Activated CD4-positive, alpha-beta T cell treated with anti-CD3 and anti-CD28 coated beads, Interleukin-2, amount 10 ng/mL, durations not matched to agents 24 days and 14 days (primary cell): ENCODE measurements around the gene SSBP2. TPM values are rescaled to one million over a fixed set of nuclear protein-coding genes. Genes with fewer than 3 reads are reported as not detected.
A peak's percentile ranks its signal among the peaks of the same experiment; 100 is the strongest.

ENCODE experiments used
- DNase-seq: peaks from one replicate; pipeline ENCODE4 v3.0.0; 2022
- H3K27ac Mint-ChIP-seq: one replicate; pipeline ENCODE4 v1.8.0; 2022; ENCODE audit warnings: mild to moderate bottlenecking, mixed read lengths
- H3K27me3 Mint-ChIP-seq: one replicate; pipeline ENCODE4 v1.8.0; 2022; ENCODE audit warnings: mixed read lengths
- H3K36me3 Mint-ChIP-seq: one replicate; pipeline ENCODE4 v1.8.0; 2022; ENCODE audit warnings: low read depth, mild to moderate bottlenecking, mixed read lengths
- H3K4me1 Mint-ChIP-seq: one replicate; pipeline ENCODE4 v1.8.0; 2021; ENCODE audit warnings: mixed read lengths
- H3K4me3 Mint-ChIP-seq: one replicate; pipeline ENCODE4 v1.8.0; 2022; ENCODE audit warnings: mild to moderate bottlenecking, moderate library complexity, mixed read lengths
- H3K9me3 Mint-ChIP-seq: one replicate; pipeline ENCODE4 v1.8.0; 2021; ENCODE audit warnings: mixed read lengths
- intact Hi-C: fragments of 100-400 bp; cut with micrococcal nuclease; formaldehyde crosslinking; loops from one replicate; pipeline ENCODE4 v1.15.1; 2023
- total RNA-seq: library from RNA; stranded (reverse); gene quantifications from 2 replicates; pipeline ENCODE4 v1.2.3, GENCODE V29; 2022

The SSBP2 gene
- total RNA-seq, 1 donor from 2014 or later: 13.1 TPM

GRCh38 chr5:81779125-81779915 is 28.4 kb upstream of the SSBP2 start:
- peak; percentile 81 for DNase-seq
- Mint-ChIP-seq H3K4me1 (peaks cover 21% of the 10 kb centered on the region), H3K9me3 (no peaks in the 10 kb centered on the region), H3K36me3 (no peaks in the 10 kb centered on the region), H3K27me3 (peaks cover under 1% of the 10 kb centered on the region), H3K4me3 (peak overlapping the region; percentile 85), H3K27ac (peak overlapping the region; percentile 88)
- intact Hi-C loops: loop anchor here (2.0 kb wide), 1 partner anchor 73 kb away; no protein-coding TSS in a partner anchor

- H3K4me1 Mint-ChIP-seq: peaks cover 21% of the 10 kb centered on the region
- intact Hi-C loops: loop anchor here (1.0 to 2.0 kb wide), 2 partner anchors 27 to 74 kb away; partner anchors contain the start of gene SSBP2
- no peak for DNase-seq
- peak overlapping the region; percentile 88 for H3K27ac Mint-ChIP-seq
- H3K4me3 Mint-ChIP-seq: peak overlapping the region; percentile 85
- no peaks in the 10 kb centered on the region for H3K27me3 Mint-ChIP-seq
- no peaks in the 10 kb centered on the region for H3K36me3 Mint-ChIP-seq
- H3K9me3 Mint-ChIP-seq: no peaks in the 10 kb centered on the region
These were observed 27.7 kb upstream of the SSBP2 start for GRCh38 chr5:81778642-81779041.

DNA sequence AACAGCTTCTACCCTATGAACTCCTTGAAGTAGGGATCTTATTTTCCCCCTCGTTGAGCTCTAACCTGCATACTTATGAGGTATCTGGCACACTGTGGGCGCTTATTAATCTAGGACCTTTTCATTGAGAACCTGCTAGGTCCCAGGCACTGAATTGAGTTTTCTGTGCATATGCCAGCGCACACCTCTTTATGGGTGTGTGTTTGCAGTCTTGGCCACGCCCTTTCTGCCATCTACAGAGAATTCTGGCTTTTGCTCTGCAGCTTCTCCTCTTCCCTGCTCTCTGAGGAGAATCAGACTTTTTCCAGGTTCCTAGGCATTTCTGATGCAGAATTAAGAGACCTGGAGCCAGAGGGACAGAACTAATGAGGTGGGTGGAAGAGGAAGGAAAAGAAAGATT is 25.4 kb upstream of the SSBP2 start:
- intact Hi-C loops: no loop called here
- Mint-ChIP-seq H3K36me3 (no peaks in the 10 kb centered on the region), H3K4me3 (no peak overlapping the region), H3K27me3 (no peaks in the 10 kb centered on the region), H3K9me3 (no peaks in the 10 kb centered on the region), H3K27ac (no peak overlapping the region), H3K4me1 (peaks cover 21% of the 10 kb centered on the region)
- DNase-seq: no peak

- Mint-ChIP-seq H3K9me3 (peaks cover 2% of the 10 kb centered on the region), H3K4me3 (no peak overlapping the region), H3K36me3 (no peaks in the 10 kb centered on the region), H3K27ac (no peak overlapping the region), H3K4me1 (peaks cover 16% of the 10 kb centered on the region), H3K27me3 (peaks cover 2% of the 10 kb centered on the region)
- no peak for DNase-seq
- intact Hi-C loops: no loop called here
These were observed 23.5 kb upstream of the SSBP2 start for GRCh38 chr5:81774374-81774773.

- H3K27me3 Mint-ChIP-seq: peaks cover 2% of the 10 kb centered on the region
- intact Hi-C loops: no loop called here
- no peak overlapping the region for H3K27ac Mint-ChIP-seq
- H3K4me1 Mint-ChIP-seq: peaks cover 10% of the 10 kb centered on the region
- DNase-seq: no peak
- H3K4me3 Mint-ChIP-seq: no peak overlapping the region
- H3K36me3 Mint-ChIP-seq: no peaks in the 10 kb centered on the region
- H3K9me3 Mint-ChIP-seq: peaks cover 4% of the 10 kb centered on the region
These were observed 22.7 kb upstream of the SSBP2 start for GRCh38 chr5:81773574-81773973.

DNA sequence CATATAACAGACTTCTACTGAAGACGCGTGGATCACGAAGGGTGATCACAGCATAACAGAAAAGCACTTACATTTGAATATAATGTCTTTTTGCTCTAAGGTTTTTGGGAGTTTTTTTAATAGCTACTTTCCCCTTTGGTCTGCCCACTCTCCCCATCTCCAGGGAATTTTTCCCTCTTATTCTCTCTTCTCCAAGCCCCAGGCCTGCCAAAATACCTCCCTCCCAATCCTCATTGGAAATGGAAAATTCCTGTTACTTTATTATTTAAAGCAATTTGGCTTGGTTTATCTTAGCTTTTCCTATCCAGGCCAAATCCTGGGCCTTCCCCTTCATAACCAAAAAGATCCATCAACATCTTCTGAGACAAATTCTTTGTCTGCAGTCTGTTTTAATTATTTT is 22.3 kb upstream of the SSBP2 start:
- intact Hi-C loops: no loop called here
- Mint-ChIP-seq H3K4me3 (no peak overlapping the region), H3K9me3 (peaks cover 4% of the 10 kb centered on the region), H3K27me3 (peaks cover 2% of the 10 kb centered on the region), H3K27ac (no peak overlapping the region), H3K36me3 (no peaks in the 10 kb centered on the region), H3K4me1 (peaks cover 6% of the 10 kb centered on the region)
- DNase-seq: no peak

DNA sequence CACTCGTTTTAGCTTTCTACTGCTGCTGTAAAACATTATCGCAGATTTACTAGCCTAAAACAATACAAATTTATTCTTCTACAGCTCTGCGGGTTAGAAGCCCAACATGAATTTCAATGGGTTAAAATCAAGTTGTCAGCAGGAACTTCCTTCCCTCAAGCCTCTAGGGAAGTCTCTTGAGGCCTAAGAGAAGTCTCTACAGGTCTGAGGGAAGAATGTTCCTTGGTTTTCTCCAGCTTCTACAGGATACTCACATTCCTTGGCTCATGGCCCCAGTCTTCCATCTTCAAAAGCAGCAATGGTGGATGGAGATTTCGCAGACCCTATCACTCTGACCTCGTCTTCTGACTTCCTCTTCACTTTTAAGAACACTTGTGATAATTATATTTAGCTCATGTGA is 21.6 kb upstream of the SSBP2 start:
- H3K27me3 Mint-ChIP-seq: peaks cover 2% of the 10 kb centered on the region
- intact Hi-C loops: no loop called here
- H3K9me3 Mint-ChIP-seq: peaks cover 4% of the 10 kb centered on the region

DNA sequence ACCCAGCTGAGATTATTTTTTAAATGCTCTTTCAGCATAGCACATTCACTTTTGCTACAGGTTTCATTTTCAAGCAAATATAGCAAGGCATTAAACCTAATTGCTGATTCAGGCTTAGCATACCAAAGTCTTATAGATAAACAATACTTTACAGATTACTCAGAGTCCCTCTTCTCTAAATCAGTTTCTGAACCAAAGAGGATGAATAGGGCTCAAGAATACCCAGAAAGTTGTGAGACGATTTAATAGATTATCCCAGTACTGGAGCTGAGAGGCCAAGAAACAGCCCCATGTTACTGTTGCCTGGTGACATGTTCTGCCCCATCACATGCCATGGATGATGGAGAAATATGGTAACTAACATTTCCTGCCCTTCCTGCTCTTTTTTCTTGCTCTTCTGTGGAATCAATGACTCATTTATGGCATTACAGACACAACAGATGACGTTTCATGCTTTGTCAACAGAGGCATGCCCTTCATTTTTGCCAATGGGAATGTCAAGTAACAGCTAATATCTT is 18.1 kb upstream of the SSBP2 start:
- no peak overlapping the region for H3K4me3 Mint-ChIP-seq
- peaks cover 4% of the 10 kb centered on the region for H3K9me3 Mint-ChIP-seq
- H3K27ac Mint-ChIP-seq: no peak overlapping the region

More for the DNA sequence above, 21.6 kb upstream of the SSBP2 start:
- Mint-ChIP-seq H3K27ac (no peak overlapping the region), H3K36me3 (no peaks in the 10 kb centered on the region), H3K4me3 (no peak overlapping the region), H3K4me1 (peaks cover 4% of the 10 kb centered on the region)
- no peak for DNase-seq

DNA sequence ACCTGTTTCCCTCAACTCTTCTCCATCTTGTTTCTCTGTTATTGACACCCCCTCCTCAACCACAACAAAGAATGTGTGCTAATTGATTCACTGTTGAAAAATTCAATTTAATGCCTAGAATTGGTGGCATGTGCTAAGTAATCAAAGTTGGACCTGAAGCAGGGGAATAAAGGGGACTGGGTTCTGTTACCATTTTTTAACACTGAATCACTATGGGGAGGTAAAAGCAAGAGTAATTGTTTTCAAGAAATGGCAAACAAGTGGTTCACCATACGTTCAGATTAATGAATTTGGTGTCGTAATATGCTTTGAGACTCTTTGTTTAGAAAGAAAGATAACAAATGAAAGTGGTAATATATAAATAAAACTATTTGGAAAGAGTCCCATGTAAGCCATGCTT is 17.0 kb upstream of the SSBP2 start:
- intact Hi-C loops: no loop called here
- no peaks in the 10 kb centered on the region for H3K36me3 Mint-ChIP-seq
- H3K4me3 Mint-ChIP-seq: no peak overlapping the region
- H3K4me1 Mint-ChIP-seq: peaks cover 3% of the 10 kb centered on the region
- peaks cover 2% of the 10 kb centered on the region for H3K27me3 Mint-ChIP-seq
- DNase-seq: no peak
- H3K27ac Mint-ChIP-seq: no peak overlapping the region
- peaks cover 4% of the 10 kb centered on the region for H3K9me3 Mint-ChIP-seq

More for the DNA sequence above, 18.1 kb upstream of the SSBP2 start:
- no peak for DNase-seq
- Mint-ChIP-seq H3K4me1 (peaks cover 3% of the 10 kb centered on the region), H3K27me3 (peaks cover 2% of the 10 kb centered on the region), H3K36me3 (no peaks in the 10 kb centered on the region)
- intact Hi-C loops: no loop called here

DNA sequence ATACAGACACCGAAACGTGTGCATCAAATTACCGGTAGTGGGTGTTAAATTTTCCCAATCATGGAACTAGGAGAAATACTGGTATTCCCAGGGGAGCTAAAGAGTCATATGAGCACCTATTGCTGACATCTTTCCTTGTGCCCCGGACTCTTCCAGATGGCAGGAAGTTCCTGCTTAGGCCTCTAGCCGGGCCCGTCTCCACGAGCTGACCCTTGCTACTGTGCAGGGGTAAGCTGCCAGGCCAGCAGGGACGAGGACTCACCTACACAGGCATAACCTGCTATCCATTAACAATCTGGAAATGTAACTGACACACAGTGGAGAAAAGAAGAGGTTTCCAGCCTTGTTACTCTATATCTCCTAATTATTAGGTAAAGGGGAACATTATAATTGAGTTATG is 16.2 kb upstream of the SSBP2 start:
- peaks cover 2% of the 10 kb centered on the region for H3K27me3 Mint-ChIP-seq
- intact Hi-C loops: no loop called here
- H3K36me3 Mint-ChIP-seq: no peaks in the 10 kb centered on the region

GRCh38 chr5:81766611-81767010 is 15.7 kb upstream of the SSBP2 start:
- H3K36me3 Mint-ChIP-seq: no peaks in the 10 kb centered on the region
- H3K27ac Mint-ChIP-seq: no peak overlapping the region
- H3K4me1 Mint-ChIP-seq: peaks cover 3% of the 10 kb centered on the region
- peaks cover 4% of the 10 kb centered on the region for H3K9me3 Mint-ChIP-seq
- intact Hi-C loops: no loop called here
- peaks cover 2% of the 10 kb centered on the region for H3K27me3 Mint-ChIP-seq
- peak; percentile 44 for DNase-seq
- no peak overlapping the region for H3K4me3 Mint-ChIP-seq

More for the DNA sequence above, 16.2 kb upstream of the SSBP2 start:
- peak; percentile 33 for DNase-seq
- Mint-ChIP-seq H3K4me1 (peaks cover 3% of the 10 kb centered on the region), H3K9me3 (peaks cover 4% of the 10 kb centered on the region), H3K4me3 (no peak overlapping the region), H3K27ac (no peak overlapping the region)

- H3K9me3 Mint-ChIP-seq: peaks cover 6% of the 10 kb centered on the region
- no peaks in the 10 kb centered on the region for H3K27me3 Mint-ChIP-seq
- no peak for DNase-seq
- H3K4me3 Mint-ChIP-seq: no peak overlapping the region
- intact Hi-C loops: no loop called here
- no peak overlapping the region for H3K27ac Mint-ChIP-seq
- no peaks in the 10 kb centered on the region for H3K36me3 Mint-ChIP-seq
- H3K4me1 Mint-ChIP-seq: peaks cover 8% of the 10 kb centered on the region
These were observed 12.5 kb upstream of the SSBP2 start for GRCh38 chr5:81763294-81763928.

- H3K9me3 Mint-ChIP-seq: peaks cover 6% of the 10 kb centered on the region
- no peaks in the 10 kb centered on the region for H3K36me3 Mint-ChIP-seq
- intact Hi-C loops: no loop called here
- H3K27me3 Mint-ChIP-seq: no peaks in the 10 kb centered on the region
- H3K27ac Mint-ChIP-seq: no peak overlapping the region
- H3K4me3 Mint-ChIP-seq: no peak overlapping the region
- no peak for DNase-seq
- H3K4me1 Mint-ChIP-seq: peaks cover 9% of the 10 kb centered on the region
These were observed 12.0 kb upstream of the SSBP2 start for GRCh38 chr5:81762853-81763252.

DNA sequence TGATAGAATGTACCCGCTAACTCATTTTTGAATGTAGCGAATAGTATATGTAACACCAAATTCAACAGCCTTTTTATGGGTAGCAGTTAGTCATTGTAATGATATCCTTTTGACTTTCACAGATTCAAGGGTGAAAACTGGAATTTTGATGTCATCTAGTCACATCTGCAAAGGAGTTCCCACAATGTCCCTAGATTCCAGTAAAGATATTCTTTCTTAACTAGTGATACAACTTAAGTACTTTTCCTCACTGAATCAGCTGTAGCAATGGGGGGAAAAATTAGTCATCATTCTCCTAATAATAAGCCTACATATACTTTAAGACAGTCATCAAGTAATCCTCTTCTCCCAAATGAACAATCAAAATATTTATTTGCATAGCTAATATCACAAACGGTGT is 11.5 kb upstream of the SSBP2 start:
- no peaks in the 10 kb centered on the region for H3K36me3 Mint-ChIP-seq
- H3K4me1 Mint-ChIP-seq: peaks cover 10% of the 10 kb centered on the region
- DNase-seq: no peak
- H3K4me3 Mint-ChIP-seq: no peak overlapping the region
- H3K9me3 Mint-ChIP-seq: peaks cover 6% of the 10 kb centered on the region
- no peak overlapping the region for H3K27ac Mint-ChIP-seq
- no peaks in the 10 kb centered on the region for H3K27me3 Mint-ChIP-seq
- intact Hi-C loops: no loop called here
